HEK293T (cell line): ENCODE measurements around the gene GTF3C1.

Experiments used
- CTCF ChIA-PET: fragments of 350-600 bp; formaldehyde crosslinking; extraction: SDS; loops from one replicate; lab custom pipeline; 2021; ENCODE audit warnings: antibody characterized with exemption, inconsistent platforms; lab: Yijun Ruan, JAX
- POLR2A ChIA-PET: fragments of 350-600 bp; formaldehyde crosslinking; extraction: SDS; loops from one replicate; lab custom pipeline; 2020; ENCODE audit warnings: antibody characterized with exemption, inconsistent platforms; lab: Yijun Ruan, JAX
- DNase-seq: peaks from one replicate; pipeline ENCODE4 v3.0.0; 2012; ENCODE audit warnings: mixed read lengths; ENCODE audit errors: extremely low spot score
- ARNT ChIP-seq: fragments of 450-650 bp; IDR thresholded peaks from 2 replicates; pipeline ENCODE4 v1.6.1; 2017; ENCODE audit warnings: mild to moderate bottlenecking
- BHLHE40 ChIP-seq: fragments of 450-650 bp; IDR thresholded peaks from 2 replicates; pipeline ENCODE4 v1.6.1; 2016; ENCODE audit warnings: mild to moderate bottlenecking, moderate library complexity, borderline replicate concordance
- CTBP1 ChIP-seq: fragments of 450-650 bp; IDR thresholded peaks from 2 replicates; pipeline ENCODE4 v1.6.1; 2016; ENCODE audit warnings: borderline replicate concordance
- ELF4 ChIP-seq: fragments of 450-650 bp; IDR thresholded peaks from 2 replicates; pipeline ENCODE4 v1.6.1; 2017; ENCODE audit warnings: antibody characterized with exemption
- FOXA1 ChIP-seq: fragments of 450-650 bp; IDR thresholded peaks from 2 replicates; pipeline ENCODE4 v1.6.1; 2016; ENCODE audit warnings: mild to moderate bottlenecking
- FOXK2 ChIP-seq: fragments of 450-650 bp; IDR thresholded peaks from 2 replicates; pipeline ENCODE4 v1.6.1; 2016; ENCODE audit warnings: mild to moderate bottlenecking
- FOXM1 ChIP-seq: fragments of 450-650 bp; IDR thresholded peaks from 2 replicates; pipeline ENCODE4 v1.6.1; 2017; ENCODE audit warnings: mild to moderate bottlenecking, borderline replicate concordance
- HDGF ChIP-seq: fragments of 450-650 bp; IDR thresholded peaks from 2 replicates; pipeline ENCODE4 v1.6.1; 2017; ENCODE audit warnings: antibody characterized with exemption, borderline replicate concordance
- L3MBTL2 ChIP-seq: fragments of 450-650 bp; conservative IDR thresholded peaks from 2 replicates; pipeline ENCODE4 v1.6.1; 2016; ENCODE audit warnings: mild to moderate bottlenecking
- LEF1 ChIP-seq: fragments of 450-650 bp; IDR thresholded peaks from 2 replicates; pipeline ENCODE4 v1.6.1; 2017; ENCODE audit warnings: mild to moderate bottlenecking, borderline replicate concordance
- NFRKB ChIP-seq: fragments of 450-650 bp; IDR thresholded peaks from 2 replicates; pipeline ENCODE4 v1.6.1; 2016; ENCODE audit warnings: mild to moderate bottlenecking, moderate library complexity
- PKNOX1 ChIP-seq: fragments of 450-650 bp; IDR thresholded peaks from 2 replicates; pipeline ENCODE4 v1.6.1; 2016
- SP1 ChIP-seq: fragments of 450-650 bp; IDR thresholded peaks from 2 replicates; pipeline ENCODE4 v1.6.1; 2017
- SUZ12 ChIP-seq: fragments of 450-650 bp; IDR thresholded peaks from 2 replicates; pipeline ENCODE4 v1.6.1; 2016; ENCODE audit warnings: mild to moderate bottlenecking
- TARDBP ChIP-seq: fragments of 450-650 bp; IDR thresholded peaks from 2 replicates; pipeline ENCODE4 v1.6.1; 2016
- ZNF384 ChIP-seq: fragments of 450-650 bp; IDR thresholded peaks from 2 replicates; pipeline ENCODE4 v1.6.1; 2016

The GTF3C1 gene

GRCh38 chr16:27526180-27526579 lies 23.5 kb downstream of the GTF3C1 start:
- CTCF ChIA-PET = no interaction called here
- DNase-seq = no peak
- TF ChIP-seq CTBP1 = no peak

GRCh38 chr16:27522173-27522707 lies 27.5 kb downstream of the GTF3C1 start:
- DNase-seq = no peak
- CTCF ChIA-PET = no interaction called here
- POLR2A ChIA-PET = interaction anchor here (1.2 kb wide), 1 partner anchor 28 kb away, joined by 5 read pairs; the partner anchor contains the start of genes GTF3C1 and KATNIP
- TF ChIP-seq FOXM1 (no peak), NFRKB (no peak), SP1 (no peak), HDGF (no peak)

More at GRCh38 chr16:27526180-27526579, 23.5 kb downstream of the GTF3C1 start:
- POLR2A ChIA-PET = no interaction called here

- no peak for TF ChIP-seq LEF1
- TF ChIP-seq NFRKB = no peak
- no peak for TF ChIP-seq FOXA1
- no peak for TF ChIP-seq ARNT
- no peak for TF ChIP-seq TARDBP
- TF ChIP-seq ELF4 = no peak
- no peak for TF ChIP-seq CTBP1
- TF ChIP-seq FOXM1 = no peak
- TF ChIP-seq PKNOX1 = no peak
- no peak for TF ChIP-seq L3MBTL2
- CTCF ChIA-PET = no interaction called here
- POLR2A ChIA-PET = no interaction called here
- no peak for DNase-seq
These were observed 28.6 kb downstream of the GTF3C1 start for GRCh38 chr16:27520982-27521673.

GRCh38 chr16:27518226-27518625 lies 31.5 kb downstream of the GTF3C1 start:
- no peak for TF ChIP-seq ARNT
- no peak for TF ChIP-seq L3MBTL2
- no peak for TF ChIP-seq SUZ12
- TF ChIP-seq LEF1 = no peak
- TF ChIP-seq TARDBP = no peak
- TF ChIP-seq NFRKB = no peak
- TF ChIP-seq HDGF = no peak
- no peak for TF ChIP-seq FOXA1
- TF ChIP-seq SP1 = no peak
- no peak for TF ChIP-seq FOXM1
- no peak for TF ChIP-seq PKNOX1
- no peak for TF ChIP-seq FOXK2
- TF ChIP-seq ZNF384 = no peak
- no peak for TF ChIP-seq CTBP1
- no peak for TF ChIP-seq BHLHE40
- no peak for TF ChIP-seq ELF4
- ChIA-PET POLR2A (no interaction called here), CTCF (no interaction called here)
- DNase-seq = no peak

- POLR2A ChIA-PET = no interaction called here
These were observed 32.0 kb downstream of the GTF3C1 start for GRCh38 chr16:27517664-27518063.

GRCh38 chr16:27516365-27516764 lies 33.3 kb downstream of the GTF3C1 start:
- ChIA-PET POLR2A (interaction anchor here (1.2 kb wide), 1 partner anchor 34 kb away, joined by 4 read pairs; the partner anchor contains the start of genes GTF3C1 and KATNIP), CTCF (interaction anchor here (0.5 to 1.2 kb wide), 2 partner anchors 19 to 65 kb away, joined by 3 read pairs; no protein-coding TSS in a partner anchor)
- DNase-seq = no peak
- TF ChIP-seq TARDBP = no peak
- no peak for TF ChIP-seq FOXA1
- no peak for TF ChIP-seq LEF1
- no peak for TF ChIP-seq HDGF
- no peak for TF ChIP-seq SUZ12
- no peak for TF ChIP-seq BHLHE40
- TF ChIP-seq ZNF384 = no peak
- no peak for TF ChIP-seq FOXM1
- no peak for TF ChIP-seq ARNT
- TF ChIP-seq CTBP1 = no peak
- TF ChIP-seq ELF4 = no peak
- TF ChIP-seq FOXK2 = no peak
- TF ChIP-seq PKNOX1 = no peak
- TF ChIP-seq NFRKB = no peak
- no peak for TF ChIP-seq SP1
- TF ChIP-seq L3MBTL2 = no peak

More at GRCh38 chr16:27517664-27518063, 32.0 kb downstream of the GTF3C1 start:
- no peak for DNase-seq
- CTCF ChIA-PET = no interaction called here
- TF ChIP-seq ZNF384 (no peak), FOXA1 (no peak), ARNT (no peak), FOXM1 (no peak), SUZ12 (no peak), LEF1 (no peak), PKNOX1 (no peak)
